ENCODE results near the gene RGS14.

Gene RGS14

DNA sequence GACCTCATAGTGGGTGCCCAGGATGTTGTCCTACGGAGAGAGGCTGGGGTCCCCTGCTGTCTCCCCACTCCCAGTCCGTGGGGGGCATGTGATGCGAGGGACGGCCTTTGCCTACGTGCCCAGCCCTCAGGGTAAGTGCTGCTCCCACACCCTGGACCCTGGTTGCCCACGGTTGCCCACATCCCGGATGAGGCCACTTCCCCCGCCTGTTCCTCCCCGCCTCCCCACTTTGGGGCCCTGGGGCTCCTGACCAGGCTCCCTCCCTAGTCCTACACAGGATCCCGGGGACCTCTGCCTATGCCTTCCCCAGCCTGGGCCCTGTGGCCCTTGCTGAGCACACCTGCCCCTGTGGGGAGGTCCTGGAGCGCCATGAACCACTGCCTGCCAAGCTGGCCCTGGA, 28.0 kb downstream of the RGS14 start:
- no peak for DNase-seq

DNA sequence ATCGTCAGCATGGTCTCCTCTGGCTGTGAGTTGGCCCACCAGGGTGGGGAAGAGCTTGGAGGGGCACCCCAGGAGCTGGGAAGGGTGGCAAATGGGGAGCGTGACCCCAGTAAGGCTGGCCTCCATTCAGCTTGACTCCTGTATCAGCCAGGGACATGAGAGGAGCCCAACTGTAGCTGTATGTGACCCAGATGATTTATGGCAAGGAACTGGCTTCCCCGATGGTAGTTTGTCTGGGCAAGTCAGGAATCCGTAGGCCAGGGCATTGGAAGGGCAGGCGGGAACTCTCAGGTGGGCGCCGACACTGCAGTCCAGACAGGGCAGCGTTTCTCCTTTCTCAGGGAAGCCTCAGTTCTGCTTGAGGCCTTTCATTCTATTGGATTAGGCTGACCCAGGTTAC, 28.8 kb downstream of the RGS14 start:
- no peak for DNase-seq

DNA sequence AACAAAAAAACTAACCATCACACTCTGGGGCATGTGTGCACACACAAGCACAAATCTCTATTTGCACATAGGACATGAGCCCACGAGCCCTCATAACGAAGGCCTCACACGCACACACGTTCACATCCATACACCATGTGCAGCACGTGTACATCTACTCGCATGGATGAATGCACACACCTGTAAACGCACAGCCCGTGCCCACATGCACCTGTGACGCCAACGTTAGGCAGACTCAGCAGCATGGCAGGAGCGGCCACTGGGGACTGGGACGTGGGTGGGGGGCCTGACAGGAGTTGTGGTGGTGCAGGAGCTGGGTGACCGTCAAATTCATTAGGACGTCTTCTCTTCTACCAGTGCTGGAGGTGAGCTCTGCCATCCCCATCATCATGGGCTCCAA, 29.7 kb downstream of the RGS14 start:
- no peak for DNase-seq

DNA sequence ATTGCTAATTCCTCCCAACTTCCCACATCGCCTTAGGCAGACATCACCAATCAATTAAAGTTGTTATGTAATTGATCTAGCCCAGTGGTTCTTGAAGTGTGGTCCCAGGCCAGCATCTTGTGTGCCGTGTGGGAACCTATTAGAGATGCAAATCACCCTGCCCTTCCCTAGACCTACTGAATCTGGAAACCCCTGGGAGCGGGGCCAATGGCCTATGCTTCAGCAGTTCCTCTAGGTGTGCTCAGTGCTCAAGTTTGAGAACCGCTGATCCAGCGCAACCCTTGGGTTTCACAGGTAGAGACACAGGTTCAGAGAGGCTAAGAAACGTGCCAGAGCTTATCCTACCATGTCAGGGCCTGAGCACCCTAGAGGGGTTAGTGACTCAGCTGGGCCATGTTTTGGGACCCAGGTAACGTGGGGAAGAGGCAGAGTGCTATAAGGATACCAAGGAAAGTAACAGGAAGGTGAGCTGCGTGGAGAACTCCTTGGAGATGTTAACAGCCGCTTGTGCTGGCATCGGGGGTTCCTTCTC, 30.9 kb downstream of the RGS14 start:
- DNase-seq = no peak

DNA sequence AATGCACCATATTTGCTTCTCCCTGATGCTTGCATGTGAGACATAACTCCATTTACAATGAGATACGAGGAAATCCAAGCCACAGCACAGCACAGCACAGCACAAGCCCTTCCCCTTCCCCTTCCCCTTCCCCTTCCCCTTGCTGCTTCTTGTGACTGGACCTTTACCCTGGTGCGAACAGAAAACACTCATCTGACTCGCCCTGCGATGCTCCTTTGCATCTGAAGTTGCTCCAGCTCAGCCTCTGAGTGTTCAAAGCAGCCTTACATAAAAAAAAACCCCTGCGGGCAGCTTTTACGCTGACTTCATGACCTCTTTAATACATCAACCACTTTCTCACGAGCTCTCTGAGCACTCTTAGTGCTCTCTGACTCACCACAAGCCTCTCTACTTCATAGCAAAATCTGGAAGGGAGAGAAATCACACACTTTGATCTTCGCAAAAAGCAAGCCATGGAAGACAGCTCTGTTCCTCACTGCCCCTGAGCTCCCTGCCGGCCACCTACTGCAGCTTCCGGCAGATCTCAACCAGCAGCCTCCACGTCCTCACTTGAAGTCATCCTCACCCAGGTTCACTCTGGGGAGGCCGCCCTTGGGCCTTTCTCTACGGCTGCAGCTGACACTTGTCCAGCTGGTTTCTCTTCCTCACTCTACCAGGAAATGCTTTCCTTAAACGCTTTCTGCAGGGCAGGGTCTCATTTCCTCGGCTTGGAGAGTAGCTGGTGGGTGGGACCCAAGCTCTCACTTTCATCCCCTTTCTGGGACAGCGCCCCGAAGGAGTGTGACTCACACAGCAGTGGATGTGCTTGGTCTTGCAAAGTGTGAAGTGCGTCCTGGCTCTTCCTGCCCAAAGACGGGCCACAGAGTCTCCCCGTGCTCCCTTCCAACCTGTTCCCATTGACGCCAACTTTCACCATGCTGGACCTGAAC, 31.8 kb downstream of the RGS14 start:
- DNase-seq = peak; percentile 68

DNA sequence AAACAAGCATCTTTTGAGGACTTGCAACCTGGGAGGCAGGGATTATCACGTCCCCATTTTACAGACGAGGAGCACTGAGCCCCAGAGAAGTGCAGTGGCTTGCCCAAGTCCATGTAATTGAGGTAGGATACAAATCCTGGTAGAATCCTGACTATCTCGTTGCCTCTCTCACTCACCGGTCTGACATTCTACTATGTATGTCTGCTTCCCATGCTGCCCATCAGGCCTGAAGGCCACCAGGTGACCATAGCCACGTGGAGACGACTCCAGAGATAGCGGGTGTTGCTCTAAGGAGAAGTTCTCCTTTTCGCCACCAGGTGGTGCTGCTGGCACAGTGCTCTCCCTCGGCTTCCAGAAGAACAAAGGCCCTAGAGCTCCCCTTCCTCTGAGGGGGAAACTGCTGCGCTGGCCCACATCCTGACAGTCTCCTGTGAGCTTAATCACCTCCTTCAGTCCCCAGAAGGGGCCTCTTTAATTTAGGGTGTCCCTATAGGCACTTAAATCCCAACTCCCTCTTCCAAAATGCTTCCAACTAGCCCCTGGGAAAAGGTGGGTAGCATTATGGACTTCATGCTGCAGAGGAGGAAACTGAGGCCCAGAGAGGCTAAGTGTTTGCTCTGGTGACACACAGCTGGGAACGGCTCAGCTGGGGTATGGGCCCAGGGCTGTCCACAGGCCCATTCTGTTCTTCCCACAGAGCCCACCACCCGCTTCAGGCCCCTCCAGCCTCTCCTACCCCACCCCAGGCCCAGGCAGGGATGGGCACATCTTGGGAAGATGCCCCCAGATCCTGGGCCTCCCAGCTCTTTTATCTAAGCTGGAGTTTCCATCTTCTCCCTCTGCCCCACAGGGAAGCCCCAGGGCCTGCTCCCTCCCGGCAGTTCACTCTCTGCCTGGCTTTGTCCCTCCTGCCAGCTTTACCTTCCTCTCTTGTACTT, 32.9 kb downstream of the RGS14 start:
- peak; percentile 91 for DNase-seq

DNA sequence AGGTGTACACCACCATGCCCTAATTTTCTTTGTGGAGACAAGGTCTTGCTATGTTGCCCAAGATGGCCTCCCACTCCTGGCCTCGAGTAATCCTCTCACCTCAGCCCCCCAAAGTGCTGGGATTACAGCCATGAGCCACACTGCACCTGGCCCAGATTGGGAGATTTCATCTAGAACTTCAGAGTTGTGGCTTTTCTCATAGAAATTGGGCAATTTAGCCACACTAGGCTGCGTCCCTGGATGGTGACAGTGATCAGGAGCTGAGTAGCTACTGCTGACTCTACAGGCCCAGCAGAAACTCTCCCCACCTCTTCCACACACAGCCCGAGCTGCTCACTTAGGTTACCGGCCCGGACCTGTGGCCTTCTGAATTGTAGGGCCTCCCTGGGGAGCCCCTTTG, 35.0 kb downstream of the RGS14 start:
- DNase-seq = no peak

DNA sequence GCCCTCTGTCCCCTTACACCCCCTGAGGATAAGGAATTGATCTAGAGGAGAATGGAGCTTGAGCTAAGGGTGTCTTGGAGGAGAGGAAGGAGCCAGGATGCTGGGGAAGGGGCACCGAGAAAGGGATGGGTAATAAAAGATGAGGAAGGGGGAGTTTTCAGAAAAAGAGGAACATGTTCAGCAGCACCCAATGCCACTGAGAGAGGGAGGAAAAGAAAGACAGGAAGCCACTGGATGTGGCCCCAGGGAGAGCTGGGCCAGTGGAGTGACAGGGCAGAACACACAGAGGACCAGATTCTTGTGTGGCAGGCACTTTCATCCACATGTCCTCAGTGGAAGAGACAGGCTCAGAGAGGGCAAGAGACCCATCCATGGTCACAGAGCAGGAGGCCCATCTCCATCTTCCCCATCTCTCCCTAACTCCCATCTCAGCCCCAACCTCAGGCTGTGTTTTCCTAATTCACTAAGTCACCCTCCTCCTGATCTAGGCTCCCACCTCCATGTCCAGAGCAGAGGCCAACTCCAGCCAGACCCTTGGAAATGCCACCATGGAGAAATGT, 35.6 kb downstream of the RGS14 start:
- no peak for DNase-seq

DNA sequence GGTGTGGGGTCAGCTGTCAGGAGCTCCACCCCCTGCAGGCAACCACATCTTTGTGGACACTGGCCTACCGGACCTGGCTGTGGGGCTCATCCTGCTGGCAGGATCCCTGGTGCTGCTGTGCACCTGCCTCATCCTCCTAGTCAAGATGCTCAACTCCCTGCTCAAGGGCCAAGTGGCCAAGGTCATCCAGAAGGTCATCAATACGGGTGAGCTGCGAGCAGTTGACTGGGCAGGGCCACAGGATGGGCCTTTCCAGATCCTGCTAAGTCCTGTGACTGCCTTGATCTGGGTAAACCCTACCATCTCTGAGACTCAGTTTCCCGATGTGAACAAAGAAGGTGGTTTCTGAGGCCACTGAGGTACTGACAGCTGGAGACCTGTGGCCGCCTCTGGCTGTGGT, 36.3 kb downstream of the RGS14 start:
- DNase-seq = no peak

DNA sequence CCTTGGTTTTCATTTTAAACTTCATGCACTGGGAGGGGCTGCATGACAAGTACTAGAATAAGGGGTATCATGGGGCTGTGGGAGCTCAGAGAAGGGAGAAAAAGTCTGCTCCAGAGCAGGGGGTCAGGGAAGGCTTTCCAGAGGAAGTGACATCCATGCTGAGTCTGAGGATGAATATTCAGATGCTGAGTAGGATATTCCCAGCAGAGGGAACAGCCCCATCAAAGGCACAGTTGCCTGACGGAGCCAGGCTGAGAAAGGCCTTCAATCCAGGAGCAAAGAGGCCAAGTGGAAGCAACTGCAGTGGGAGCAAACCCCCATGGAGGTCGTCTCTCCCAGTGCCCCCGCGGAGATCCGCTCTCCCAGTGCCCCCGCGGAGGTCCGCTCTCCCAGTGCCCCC, 38.4 kb downstream of the RGS14 start:
- no peak for DNase-seq

DNA sequence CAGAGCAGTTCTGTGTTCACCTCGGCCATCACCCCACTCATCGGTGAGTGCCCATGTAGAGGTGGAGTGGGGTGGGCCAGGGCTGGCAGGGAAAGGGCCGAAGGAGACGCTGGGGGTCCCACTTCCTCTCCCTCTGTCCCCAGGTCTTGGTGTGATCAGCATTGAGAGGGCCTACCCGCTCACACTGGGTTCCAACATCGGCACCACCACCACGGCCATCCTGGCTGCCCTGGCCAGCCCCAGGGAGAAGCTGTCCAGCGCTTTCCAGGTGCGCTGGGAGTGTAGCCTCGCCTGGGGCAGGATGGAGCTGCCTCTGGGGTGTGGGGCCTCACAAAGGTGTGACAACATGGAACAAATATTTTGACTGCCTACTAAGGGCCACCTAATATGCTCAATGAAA, 39.1 kb downstream of the RGS14 start:
- no peak for DNase-seq

DNA sequence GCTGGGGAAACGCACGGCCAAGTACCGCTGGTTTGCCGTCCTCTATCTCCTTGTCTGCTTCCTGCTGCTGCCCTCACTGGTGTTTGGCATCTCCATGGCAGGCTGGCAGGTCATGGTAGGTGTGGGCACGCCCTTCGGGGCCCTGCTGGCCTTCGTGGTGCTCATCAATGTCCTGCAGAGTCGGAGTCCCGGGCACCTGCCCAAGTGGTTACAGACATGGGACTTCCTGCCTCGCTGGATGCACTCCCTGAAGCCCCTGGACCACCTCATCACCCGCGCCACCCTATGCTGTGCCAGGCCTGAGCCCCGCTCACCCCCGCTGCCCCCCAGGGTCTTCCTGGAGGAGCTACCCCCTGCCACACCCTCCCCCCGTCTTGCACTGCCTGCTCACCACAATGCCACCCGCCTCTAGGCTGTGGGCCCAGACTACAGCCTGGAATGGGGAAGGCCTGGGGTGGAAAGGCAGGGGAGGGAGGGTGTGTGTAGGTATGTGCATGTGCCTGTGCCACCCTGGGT, 40.2 kb downstream of the RGS14 start:
- no peak for DNase-seq

DNA sequence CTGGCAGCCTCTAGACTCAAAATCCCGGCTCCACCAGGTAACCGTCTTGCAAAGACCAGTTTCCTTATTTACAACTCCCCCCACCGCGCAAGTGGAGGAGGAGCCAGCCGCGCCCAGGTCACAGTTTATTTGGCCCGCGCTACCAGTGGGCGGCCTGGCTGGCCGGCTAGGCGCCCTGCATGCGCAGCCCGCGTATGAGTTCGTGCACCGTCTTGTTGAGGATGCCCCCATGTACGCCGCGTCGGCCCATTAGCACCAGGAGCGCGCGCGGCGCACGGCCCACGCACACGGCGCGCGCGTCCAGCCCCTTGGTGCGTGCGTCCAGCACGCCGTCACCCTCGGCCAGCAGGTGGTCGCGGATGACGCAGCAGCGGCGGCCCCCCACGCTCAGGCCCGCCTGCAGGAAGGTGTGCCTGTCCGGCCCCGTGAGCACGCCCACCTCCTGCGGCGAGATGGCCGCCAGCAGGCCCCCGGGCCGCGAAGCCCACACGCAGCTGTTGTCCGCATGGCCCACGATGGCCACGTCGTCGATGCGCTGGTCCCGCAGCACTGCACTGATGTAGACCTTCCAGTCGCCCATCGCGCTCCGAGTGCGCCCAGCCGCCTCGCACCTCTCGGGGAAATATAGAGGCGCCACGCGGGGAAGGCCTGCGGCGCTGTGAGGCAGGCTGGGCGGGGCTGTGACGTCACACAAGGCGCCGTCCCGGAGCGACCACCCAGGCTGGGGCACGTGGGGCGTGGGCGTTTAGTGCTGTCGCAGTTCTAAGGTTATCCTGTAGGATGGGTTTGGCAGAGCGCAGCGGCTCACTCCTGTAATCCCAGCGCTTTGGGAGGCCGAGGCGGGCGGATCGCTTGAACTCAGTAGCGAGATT, 42.5 kb downstream of the RGS14 start, which contains the start of gene PFN3:
Gene PFN3 (minus strand): TSS at position 665 of the 872 bp plus-strand sequence. CDS start 85 bp downstream, at position 580.
- DNase-seq = no peak

DNA sequence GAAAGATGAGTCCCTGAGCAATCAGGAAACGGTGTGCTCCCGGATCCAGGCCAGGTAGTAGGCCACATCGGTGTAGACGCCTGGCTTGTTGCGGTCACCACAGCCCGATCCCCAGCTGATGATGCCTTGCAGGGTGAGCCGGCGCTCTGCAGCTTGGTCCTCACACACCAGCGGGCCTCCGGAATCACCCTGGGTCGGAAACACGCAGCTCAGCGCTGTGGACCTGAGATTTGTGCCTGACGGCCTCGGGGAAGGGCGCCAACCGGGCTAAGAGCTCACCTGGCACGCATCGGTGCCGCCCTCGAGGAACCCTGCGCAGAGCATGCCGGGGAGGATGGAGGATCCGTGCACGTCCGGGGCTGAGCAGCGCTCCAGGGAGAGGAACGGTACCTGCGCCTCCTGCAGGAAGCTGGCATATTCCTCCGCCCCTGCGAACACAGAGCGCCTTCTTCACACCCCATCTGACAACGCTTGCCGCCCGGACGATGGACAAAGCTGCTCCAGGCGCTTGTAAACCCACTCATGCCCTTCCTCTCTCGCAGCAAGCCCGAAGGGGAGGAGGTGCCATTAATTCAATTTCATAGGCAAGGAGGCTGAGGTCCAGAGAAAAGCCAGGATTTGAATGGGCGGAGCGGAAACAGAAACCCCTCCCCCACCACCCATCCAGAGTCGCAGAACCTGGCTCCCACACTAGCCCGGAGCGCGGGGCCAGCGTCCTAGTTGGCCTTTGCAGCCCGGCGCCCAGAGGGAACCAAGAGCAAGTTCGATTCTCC, 44.7 kb downstream of the RGS14 start:
- peak; percentile 74 for DNase-seq

DNA sequence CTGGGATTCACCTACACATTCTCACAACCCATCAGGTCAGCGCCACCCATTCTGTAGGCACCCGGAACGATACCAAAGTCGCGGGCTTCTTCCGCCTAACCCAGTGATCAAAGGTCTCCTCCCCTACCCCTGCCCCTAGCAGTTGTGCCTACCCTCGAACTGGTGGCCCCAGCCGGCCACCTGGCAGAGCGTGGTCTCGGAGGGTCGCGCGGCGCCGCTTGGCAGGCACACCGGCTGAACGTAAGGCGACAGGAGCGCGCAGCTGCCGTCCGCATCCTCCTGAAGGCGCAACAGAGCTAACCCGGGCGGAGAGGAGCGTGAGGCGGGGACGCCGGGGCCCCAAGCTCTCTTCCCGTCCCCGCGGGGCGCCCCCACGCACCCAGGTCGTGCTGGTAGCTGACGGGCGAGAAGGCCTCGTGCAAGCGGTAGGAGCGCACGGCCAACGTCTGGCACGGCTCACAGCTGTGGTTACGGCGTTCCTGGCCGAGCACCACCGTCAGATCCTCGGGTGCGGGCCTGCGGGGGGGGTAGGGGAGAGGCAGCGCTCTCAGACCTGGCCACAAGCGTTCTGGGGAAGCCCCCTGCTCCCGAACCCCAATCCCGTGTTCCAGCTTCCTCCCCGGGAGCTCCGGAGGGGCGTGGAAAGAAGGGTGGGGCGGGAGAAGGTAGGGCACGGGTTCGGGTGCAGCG, 45.5 kb downstream of the RGS14 start:
- peak; percentile 45 for DNase-seq

DNA sequence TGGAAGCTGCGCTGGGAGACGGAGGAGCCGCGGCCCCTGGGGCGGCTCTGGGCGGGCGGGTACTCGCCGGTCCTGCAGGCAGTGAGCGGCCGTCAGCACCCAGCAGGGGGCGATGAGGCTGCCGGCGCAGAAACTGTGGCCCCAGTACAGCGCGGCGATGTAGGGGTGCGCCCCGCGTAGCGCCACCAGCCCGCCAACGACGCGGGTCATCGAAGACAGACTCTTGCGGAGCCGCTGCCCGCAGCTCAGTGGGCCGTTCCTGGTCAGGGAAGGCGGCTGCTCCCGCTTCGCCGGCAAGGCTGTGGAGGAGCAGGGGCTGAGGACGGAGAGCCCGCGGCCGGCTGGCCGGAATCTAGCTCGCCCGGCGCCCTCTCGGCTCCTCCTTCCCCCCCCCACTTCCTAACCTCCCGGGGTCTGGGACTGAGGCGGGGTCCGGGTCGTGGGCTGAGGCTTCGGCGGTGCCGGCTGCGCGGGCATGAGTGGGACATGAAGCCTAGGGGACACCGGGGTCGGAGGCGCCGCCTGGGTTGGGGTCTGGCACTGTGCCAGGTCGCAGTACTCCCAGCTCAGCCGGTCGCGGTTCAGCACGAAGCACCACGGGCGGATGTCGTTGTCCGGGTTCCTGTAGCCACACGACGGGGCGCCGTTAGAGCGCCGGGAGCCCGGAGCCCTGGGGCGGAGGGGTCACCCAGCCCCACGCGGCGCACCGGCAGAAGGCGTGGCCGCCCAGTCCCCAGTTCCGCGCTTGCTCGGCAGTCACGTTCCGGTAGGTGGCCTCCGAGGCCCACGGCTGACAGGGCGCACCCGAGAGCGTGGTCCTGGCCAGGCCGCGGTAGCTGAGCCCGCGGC, 46.3 kb downstream of the RGS14 start:
- peak; percentile 86 for DNase-seq

DNA sequence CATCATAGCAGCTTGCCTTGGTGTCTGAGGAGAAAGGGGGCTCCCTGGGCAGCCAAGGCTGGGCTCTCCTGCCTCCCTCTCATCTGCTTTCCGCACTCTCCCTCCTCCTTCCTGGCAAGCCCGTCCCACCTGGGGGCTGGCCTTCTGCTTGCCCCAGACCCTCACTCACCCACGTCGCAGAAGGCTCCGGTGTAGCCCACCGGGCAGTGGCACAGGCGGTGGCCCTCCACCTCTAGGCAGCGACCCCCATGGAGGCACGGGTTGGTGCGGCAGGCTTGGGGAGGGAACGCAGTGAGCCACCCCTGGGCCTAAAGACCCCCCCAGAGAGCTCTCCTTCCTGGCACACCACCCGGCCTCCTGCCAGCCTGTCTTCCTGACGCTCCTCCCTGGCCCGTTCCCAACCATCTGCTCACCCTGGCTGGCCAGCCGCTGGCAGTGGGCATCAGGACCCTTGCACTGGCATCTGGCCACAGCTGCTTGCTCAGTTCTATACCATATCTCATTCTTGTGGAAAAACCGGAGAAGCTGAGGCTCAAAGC, 47.0 kb downstream of the RGS14 start:
- no peak for DNase-seq

DNA sequence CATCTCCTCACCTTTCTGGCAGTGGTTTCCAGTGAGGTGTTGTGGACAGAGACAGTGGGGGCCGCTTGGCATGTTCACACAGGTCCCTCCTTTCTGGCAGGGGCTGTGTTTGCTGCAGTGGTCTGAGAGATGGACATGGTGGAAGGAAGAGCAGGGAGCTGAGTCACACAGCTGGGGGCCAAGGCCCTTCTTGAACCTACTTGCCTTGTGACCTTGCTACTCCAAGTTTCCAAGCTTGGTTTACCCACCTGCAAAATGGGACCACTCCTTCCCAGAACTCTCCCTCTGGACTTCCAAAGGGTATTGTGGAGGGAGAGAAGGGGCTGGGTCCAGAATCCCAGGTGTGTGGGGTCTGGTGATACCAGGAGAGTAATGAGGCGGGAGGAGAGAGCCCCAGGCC, 47.6 kb downstream of the RGS14 start:
- DNase-seq = no peak

DNA sequence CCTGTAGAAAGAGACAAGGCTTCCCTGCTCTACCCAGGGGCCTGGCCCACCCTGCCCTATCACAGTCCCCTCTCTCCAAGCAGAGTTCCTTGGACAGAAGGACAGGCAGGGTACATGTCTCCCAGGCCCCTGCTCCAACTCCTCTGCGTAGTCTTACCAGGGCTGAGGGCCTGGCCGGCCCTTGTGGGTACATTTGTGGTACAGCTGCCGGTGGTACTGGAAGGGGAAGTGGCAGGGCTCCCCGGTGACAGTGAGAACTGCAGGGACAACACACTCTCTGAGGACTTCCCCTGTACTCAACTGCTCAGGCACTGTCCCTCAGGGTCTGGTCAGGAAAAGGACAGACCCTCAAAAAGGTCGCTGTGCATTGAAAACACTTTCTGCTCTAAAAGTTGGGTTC, 48.1 kb downstream of the RGS14 start:
- DNase-seq = no peak
